Endothelial cell of umbilical vein (primary cell): ENCODE data around the gene GPR107.

ENCODE experiments used
- MYC ChIP-seq: IDR thresholded peaks from one replicate; pipeline ENCODE4 v1.6.1; 2011; ENCODE audit warnings: mild to moderate bottlenecking, low read depth, low read length
- POLR2A ChIP-seq: IDR thresholded peaks from 2 replicates; pipeline ENCODE4 v1.6.1; 2012; ENCODE audit warnings: low read depth, mild to moderate bottlenecking, control low read depth, low read length

- no peak for TF ChIP-seq POLR2A
- TF ChIP-seq MYC, result no peak
Measured at GRCh38 chr9:130039528-130040147, 14.1 kb upstream of the GPR107 start.
